ENCODE results near the gene SEC24B. TPM values are rescaled to one million over a fixed set of nuclear protein-coding genes. Genes with fewer than 3 reads are reported as not detected.

Gene SEC24B
- total RNA-seq, 1 donor from 2014 or later, result 41.9 TPM

GRCh38 chr4:109418588-109418987 lies 15.0 kb upstream of the SEC24B start:
- H3K27me3 Mint-ChIP-seq (ENCODE audit: low read depth, unreplicated experiment), result no peaks in the 10 kb centered on the region
- FAIRE-seq (no peak), DNase-seq (ENCODE audit: low read depth) (no peak)
- no peaks in the 10 kb centered on the region for H3K79me2 ChIP-seq (ENCODE audit: insufficient read depth, low read length)
- H3K9me3 Mint-ChIP-seq (ENCODE audit: unreplicated experiment), result peaks cover 1% of the 10 kb centered on the region
- H3K4me3 ChIP-seq (ENCODE audit: insufficient read depth, low read depth, low read length), result no peak overlapping the region
- no peaks in the 10 kb centered on the region for H3K27me3 ChIP-seq (ENCODE audit: insufficient read depth, low read length)
- H3K27ac Mint-ChIP-seq (ENCODE audit: unreplicated experiment), result no peak overlapping the region
- no peak for TF ChIP-seq CTCF (IDR thresholded peaks at IDR 0.05; ENCODE audit: insufficient read depth, low read depth, low read length)
- no peak for TF ChIP-seq EZH2 (IDR thresholded peaks at IDR 0.05; ENCODE audit: insufficient read depth, low read length)
- peaks cover 5% of the 10 kb centered on the region for H3K4me1 Mint-ChIP-seq (ENCODE audit: low read depth, unreplicated experiment)
- H3K36me3 Mint-ChIP-seq (ENCODE audit: low read depth, unreplicated experiment), result no peaks in the 10 kb centered on the region
- no peaks in the 10 kb centered on the region for H4K20me1 ChIP-seq (ENCODE audit: insufficient read depth, low read length)
- H3K4me3 Mint-ChIP-seq (ENCODE audit: unreplicated experiment), result no peak overlapping the region
- no peak overlapping the region for H3K27ac ChIP-seq (ENCODE audit: low read depth, low read length)
- H2AFZ ChIP-seq (ENCODE audit: low read depth, low read length), result no peak overlapping the region
- H3K9me3 ChIP-seq (ENCODE audit: insufficient read depth, low read depth, low read length), result no peaks in the 10 kb centered on the region
- no peak overlapping the region for H3K4me2 ChIP-seq (ENCODE audit: low read length)
- no peaks in the 10 kb centered on the region for H3K36me3 ChIP-seq (ENCODE audit: insufficient read depth, low read length)
- no peaks in the 10 kb centered on the region for H3K4me1 ChIP-seq (ENCODE audit: insufficient read depth, low read length)
- no peak overlapping the region for H3K9ac ChIP-seq (ENCODE audit: low read length)

- FAIRE-seq (no peak), DNase-seq (ENCODE audit: low read depth) (peak; percentile 24)
- Histone ChIP-seq H4K20me1 (ENCODE audit: insufficient read depth, low read length) (no peaks in the 10 kb centered on the region), H3K9me3 (ENCODE audit: insufficient read depth, low read depth, low read length) (no peaks in the 10 kb centered on the region), H3K9ac (ENCODE audit: low read length) (no peak overlapping the region), H3K4me1 (ENCODE audit: insufficient read depth, low read length) (no peaks in the 10 kb centered on the region), H3K27ac (ENCODE audit: low read depth, low read length) (no peak overlapping the region), H3K36me3 (ENCODE audit: insufficient read depth, low read length) (no peaks in the 10 kb centered on the region), H2AFZ (ENCODE audit: low read depth, low read length) (no peak overlapping the region), H3K4me2 (ENCODE audit: low read length) (no peak overlapping the region), H3K27me3 (ENCODE audit: insufficient read depth, low read length) (no peaks in the 10 kb centered on the region), H3K4me3 (ENCODE audit: insufficient read depth, low read depth, low read length) (no peak overlapping the region), H3K79me2 (ENCODE audit: insufficient read depth, low read length) (no peaks in the 10 kb centered on the region)
- Mint-ChIP-seq H3K36me3 (ENCODE audit: low read depth, unreplicated experiment) (no peaks in the 10 kb centered on the region), H3K4me3 (ENCODE audit: unreplicated experiment) (no peak overlapping the region), H3K4me1 (ENCODE audit: low read depth, unreplicated experiment) (peaks cover 8% of the 10 kb centered on the region), H3K27me3 (ENCODE audit: low read depth, unreplicated experiment) (no peaks in the 10 kb centered on the region), H3K27ac (ENCODE audit: unreplicated experiment) (no peak overlapping the region), H3K9me3 (ENCODE audit: unreplicated experiment) (peaks cover 1% of the 10 kb centered on the region)
- TF ChIP-seq CTCF (IDR thresholded peaks at IDR 0.05; ENCODE audit: insufficient read depth, low read depth, low read length), result no peak
- TF ChIP-seq EZH2 (IDR thresholded peaks at IDR 0.05; ENCODE audit: insufficient read depth, low read length), result no peak
These were observed 13.9 kb upstream of the SEC24B start for GRCh38 chr4:109419679-109420078.

GRCh38 chr4:109424093-109424841 lies 9.3 kb upstream of the SEC24B start:
- Histone ChIP-seq H3K27ac (ENCODE audit: low read depth, low read length) (no peak overlapping the region), H3K36me3 (ENCODE audit: insufficient read depth, low read length) (no peaks in the 10 kb centered on the region), H3K9ac (ENCODE audit: low read length) (no peak overlapping the region), H3K9me3 (ENCODE audit: insufficient read depth, low read depth, low read length) (no peaks in the 10 kb centered on the region), H4K20me1 (ENCODE audit: insufficient read depth, low read length) (no peaks in the 10 kb centered on the region), H3K4me1 (ENCODE audit: insufficient read depth, low read length) (no peaks in the 10 kb centered on the region), H2AFZ (ENCODE audit: low read depth, low read length) (no peak overlapping the region), H3K4me2 (ENCODE audit: low read length) (no peak overlapping the region), H3K4me3 (ENCODE audit: insufficient read depth, low read depth, low read length) (no peak overlapping the region), H3K27me3 (ENCODE audit: insufficient read depth, low read length) (no peaks in the 10 kb centered on the region), H3K79me2 (ENCODE audit: insufficient read depth, low read length) (no peaks in the 10 kb centered on the region)
- Mint-ChIP-seq H3K27me3 (ENCODE audit: low read depth, unreplicated experiment) (no peaks in the 10 kb centered on the region), H3K36me3 (ENCODE audit: low read depth, unreplicated experiment) (no peaks in the 10 kb centered on the region), H3K9me3 (ENCODE audit: unreplicated experiment) (no peaks in the 10 kb centered on the region), H3K27ac (ENCODE audit: unreplicated experiment) (no peak overlapping the region), H3K4me3 (ENCODE audit: unreplicated experiment) (no peak overlapping the region), H3K4me1 (ENCODE audit: low read depth, unreplicated experiment) (peaks cover 7% of the 10 kb centered on the region)
- FAIRE-seq, result no peak
- no peak for DNase-seq (ENCODE audit: low read depth)
- TF ChIP-seq CTCF (IDR thresholded peaks at IDR 0.05; ENCODE audit: insufficient read depth, low read depth, low read length), result no peak
- TF ChIP-seq EZH2 (IDR thresholded peaks at IDR 0.05; ENCODE audit: insufficient read depth, low read length), result no peak
